Gastrocnemius medialis (tissue), 4 donors: ENCODE measurements around the gene HOOK2. TPM values are rescaled to one million over a fixed set of nuclear protein-coding genes. Genes with fewer than 3 reads are reported as not detected.

Experiments used
- ATAC-seq, 2 donors: fragments of 150-250 bp; one replicate each; pipeline ENCODE4 v1.9.1; 2016
- DNase-seq, 2 donors: peaks; one replicate each; pipeline ENCODE4 v3.0.0-alpha.2; 2019
- H3K27ac ChIP-seq, 4 donors: fragments of 200-600 bp; sonication (generic); 1 replicate in 1 of 4; 2 replicates in 3 of 4; pipeline ENCODE4 v1.5.1; 2016 to 2018; ENCODE audit warnings: mild to moderate bottlenecking in 2 of 4, moderate library complexity in 1 of 4
- H3K27me3 ChIP-seq, 3 donors: fragments of 200-600 bp; sonication (generic) in 2 of 3; 1 replicate in 1 of 3; 2 replicates in 2 of 3; pipeline versions ENCODE4 v1.5.1 to v1.6.0; 2016 to 2019; ENCODE audit warnings: mild to moderate bottlenecking in 1 of 3, moderate library complexity in 1 of 3
- H3K36me3 ChIP-seq, 2 donors: fragments of 200-600 bp; sonication (generic) in 1 of 2; one replicate each; pipeline ENCODE4 v1.5.1; 2017 to 2018
- H3K4me1 ChIP-seq, 2 donors: fragments of 200-600 bp; sonication (generic) in 1 of 2; one replicate each; pipeline ENCODE4 v1.5.1; 2016 to 2017; ENCODE audit warnings: mild to moderate bottlenecking in 2 of 2
- H3K4me3 ChIP-seq, 4 donors: fragments of 200-600 bp; sonication (generic) in 3 of 4; 1 replicate in 1 of 4; 2 replicates in 3 of 4; pipeline ENCODE4 v1.5.1; 2016 to 2019; ENCODE audit warnings: mild to moderate bottlenecking in 2 of 4
- H3K9me3 ChIP-seq, 3 donors: fragments of 200-600 bp; sonication (generic) in 2 of 3; 1 replicate in 1 of 3; 2 replicates in 2 of 3; pipeline ENCODE4 v1.5.1; 2016 to 2019
- CTCF ChIP-seq, 5 experiments: fragments of 450-650 bp in 3 of 5; fragments of 200-600 bp in 2 of 5; sonication (generic) in 2 of 5; IDR thresholded peaks in 4 of 5; conservative IDR thresholded peaks in 1 of 5; 1 replicate in 4 of 5; 2 replicates in 1 of 5; pipeline ENCODE4 v1.5.1; 2016 to 2019; ENCODE audit warnings: antibody characterized with exemption in 5 of 5, mild to moderate bottlenecking in 3 of 5, moderate library complexity in 3 of 5
- POLR2A ChIP-seq, 2 donors: fragments of 450-650 bp; IDR thresholded peaks; one replicate each; pipeline ENCODE4 v1.6.1; 2017; ENCODE audit warnings: antibody characterized with exemption in 2 of 2, mild to moderate bottlenecking in 2 of 2, moderate library complexity in 2 of 2
- in situ Hi-C, 4 donors: fragments of 200-750 bp; cut with MboI; loops; one replicate each; pipeline versions ENCODE4 v1.15.0 to v1.8.0; 2017; ENCODE audit warnings: low sequenced_read_pairs in 4 of 4
- intact Hi-C: fragments of 100-400 bp; cut with DNase I; formaldehyde crosslinking; loops from one replicate; pipeline ENCODE4 v1.15.1; 2023; ENCODE audit warnings: low total_unique reads
- total RNA-seq, 4 donors: library from RNA; depleted of rRNA; stranded (reverse); fragments of >200 nt; gene quantifications; one replicate each; pipeline versions ENCODE4 v1.1.0 to v1.2.3, GENCODE V29; 2016

HOOK2 gene
- total RNA-seq, 4 donors from 2014 or later = 12.3 to 23.4 (median 17.6) TPM

GRCh38 chr19:12779162-12779993 lies 4.0 kb upstream of the HOOK2 start:
- in situ Hi-C loops = no loop called here
- TF ChIP-seq CTCF (IDR thresholded peaks at IDR 0.05 in 4 of 5, conservative IDR thresholded peaks at IDR 0.05 in 1 of 5) (no peak), POLR2A (IDR thresholded peaks at IDR 0.05) (peak in 1 of 2 donors; percentile 8)
- peak overlapping the region in 2 of 4 donors; percentile 58 to 65 for H3K4me3 ChIP-seq
- intact Hi-C loops = loop anchor here (10.0 kb wide), 1 partner anchor 1785 kb away; no protein-coding TSS in a partner anchor
- H3K9me3 ChIP-seq = no peaks in the 10 kb centered on the region
- H3K36me3 ChIP-seq = no peaks in the 10 kb centered on the region
- no peaks in the 10 kb centered on the region for H3K27me3 ChIP-seq
- ATAC-seq (no peak), DNase-seq (peak in 1 of 2 donors; percentile 50)
- H3K4me1 ChIP-seq = peaks cover 35 to 56% of the 10 kb centered on the region in 2 donors
- peak overlapping the region; percentile 87 to 94 (median 92) for H3K27ac ChIP-seq

GRCh38 chr19:12778905-12779161 lies 3.5 kb upstream of the HOOK2 start:
- intact Hi-C loops (loop anchor here (1.0 to 10.0 kb wide), 2 partner anchors 17 to 1786 kb away; no protein-coding TSS in a partner anchor), in situ Hi-C loops (no loop called here)
- Histone ChIP-seq H3K27me3 (no peaks in the 10 kb centered on the region), H3K36me3 (no peaks in the 10 kb centered on the region), H3K4me1 (peaks cover 35 to 56% of the 10 kb centered on the region in 2 donors), H3K9me3 (no peaks in the 10 kb centered on the region), H3K27ac (peak overlapping the region; percentile 87 to 94 (median 92)), H3K4me3 (peak overlapping the region in 3 of 4 donors; percentile 58 to 74 (median 65))
- DNase-seq = no peak
- TF ChIP-seq CTCF (IDR thresholded peaks at IDR 0.05 in 4 of 5, conservative IDR thresholded peaks at IDR 0.05 in 1 of 5) (no peak), POLR2A (IDR thresholded peaks at IDR 0.05) (no peak)
- ATAC-seq = no peak

DNA sequence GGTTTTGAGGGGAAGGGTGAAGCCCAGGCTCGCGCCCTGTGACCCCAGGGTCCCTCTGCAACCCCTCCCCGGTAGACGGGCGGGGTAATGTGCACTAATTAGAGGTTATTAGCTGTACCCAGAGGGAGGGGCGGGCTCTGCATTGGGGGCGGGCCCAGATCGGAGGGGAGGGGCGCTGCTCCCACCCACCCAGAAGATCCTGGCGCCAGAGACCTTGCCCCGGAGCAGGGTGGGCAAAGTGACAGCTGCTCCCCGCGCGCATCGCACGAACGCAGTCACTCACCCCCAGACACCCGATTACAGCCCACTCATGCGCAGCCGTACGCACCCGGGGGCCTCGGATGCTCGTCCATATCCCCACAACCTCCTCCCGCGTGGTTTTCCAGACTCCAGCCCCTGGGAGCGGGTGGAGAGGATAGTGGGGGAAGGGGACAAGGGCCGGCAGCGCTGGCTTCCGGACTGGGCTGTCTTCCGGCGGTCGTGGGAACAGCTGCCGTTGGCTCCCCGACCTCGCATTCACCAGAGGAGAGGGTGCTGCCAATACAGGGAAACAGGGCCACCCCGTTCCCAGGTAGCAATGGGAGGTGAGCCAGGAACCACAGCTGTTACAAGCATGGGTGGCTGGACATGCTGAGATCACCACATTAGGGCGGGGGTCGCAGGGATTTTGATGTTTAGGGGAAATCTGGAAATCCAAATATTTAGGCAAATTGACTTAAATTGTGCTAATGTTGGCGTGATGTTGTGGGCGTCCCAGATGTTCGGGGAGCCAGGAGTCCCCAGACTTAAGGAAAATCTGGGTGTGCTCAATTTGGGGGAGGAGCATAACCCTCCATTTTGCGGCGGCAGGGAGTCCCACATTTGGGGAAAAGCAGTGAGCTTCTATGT lies 2.9 kb upstream of the HOOK2 start:
- ATAC-seq = peak; percentile 23 to 24
- Histone ChIP-seq H3K4me3 (peak overlapping the region; percentile 58 to 76 (median 70)), H3K27ac (peak overlapping the region; percentile 87 to 94 (median 92)), H3K27me3 (no peaks in the 10 kb centered on the region), H3K9me3 (no peaks in the 10 kb centered on the region), H3K36me3 (no peaks in the 10 kb centered on the region), H3K4me1 (peaks cover 36 to 56% of the 10 kb centered on the region in 2 donors)
- peak in 1 of 2 donors; percentile 66 for DNase-seq
- TF ChIP-seq CTCF (IDR thresholded peaks at IDR 0.05 in 4 of 5, conservative IDR thresholded peaks at IDR 0.05 in 1 of 5) (no peak), POLR2A (IDR thresholded peaks at IDR 0.05) (peak; percentile 31 to 43)
- in situ Hi-C loops (no loop called here), intact Hi-C loops (loop anchor here (1.0 to 10.0 kb wide), 2 partner anchors 18 to 1787 kb away; no protein-coding TSS in a partner anchor)

DNA sequence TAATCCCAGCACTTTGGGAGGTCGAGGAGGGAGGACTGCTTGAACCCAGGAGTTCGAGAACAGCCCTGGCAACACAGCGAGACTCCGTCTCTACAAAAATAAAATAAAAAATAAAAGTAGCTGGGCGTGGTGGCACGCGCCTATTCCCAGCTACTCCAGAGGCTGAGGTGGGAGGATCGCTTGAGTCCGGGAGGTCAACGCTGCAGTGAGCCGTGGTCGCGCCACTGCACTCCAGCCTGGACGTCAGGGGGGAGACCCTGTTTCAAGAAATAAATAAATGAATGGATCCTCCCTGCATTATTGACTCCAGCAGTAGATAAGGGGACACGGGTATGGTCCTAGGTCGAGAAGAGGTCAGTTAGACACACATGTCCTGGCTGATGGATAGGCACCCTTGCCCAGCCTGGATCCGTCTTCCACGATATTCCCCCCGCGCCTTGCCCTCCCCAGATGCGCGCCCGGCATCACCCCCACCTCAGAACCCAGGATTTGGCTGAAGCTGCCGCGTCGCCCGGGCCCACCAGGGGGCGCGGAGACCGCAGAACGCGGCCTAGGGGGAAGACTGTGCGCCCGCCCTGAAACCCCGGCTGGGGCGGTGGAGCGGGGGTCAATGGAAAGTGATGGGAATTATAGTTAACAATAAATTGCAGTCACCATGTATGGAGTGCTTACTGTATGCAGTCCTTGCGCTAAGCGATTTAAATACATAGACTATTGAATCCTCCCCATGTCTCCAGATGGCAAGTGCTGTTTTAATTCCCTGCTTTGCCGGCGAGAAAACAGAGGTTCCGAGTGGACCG lies 2.1 kb upstream of the HOOK2 start:
- Histone ChIP-seq H3K27ac (peak overlapping the region; percentile 87 to 94 (median 92)), H3K4me1 (peaks cover 44 to 57% of the 10 kb centered on the region in 2 donors), H3K27me3 (no peaks in the 10 kb centered on the region), H3K4me3 (peak overlapping the region; percentile 58 to 76 (median 70)), H3K36me3 (no peaks in the 10 kb centered on the region), H3K9me3 (no peaks in the 10 kb centered on the region)
- peak; percentile 93 to 98 (median 96) for TF ChIP-seq CTCF (IDR thresholded peaks at IDR 0.05 in 4 of 5, conservative IDR thresholded peaks at IDR 0.05 in 1 of 5)
- TF ChIP-seq POLR2A (IDR thresholded peaks at IDR 0.05) = no peak
- intact Hi-C loops = loop anchor here (1.0 to 10.0 kb wide), 2 partner anchors 19 to 1787 kb away; no protein-coding TSS in a partner anchor
- DNase-seq = peak in 1 of 2 donors; percentile 66
- in situ Hi-C loops = no loop called here
- ATAC-seq = peak; percentile 28 to 38
